Heart right ventricle (tissue), 16 donors: ENCODE data around the gene IGF1R. TPM values are rescaled to one million over a fixed set of nuclear protein-coding genes. Genes with fewer than 3 reads are reported as not detected.

Source experiments
- ATAC-seq, 8 donors: fragments of 200-7000 bp; cut with Tn5 transposase; one replicate each; pipeline ENCODE4 v1.9.1; 2020; ENCODE audit warnings: mild to moderate bottlenecking in 8 of 8, moderate library complexity in 8 of 8, moderate number of reproducible peaks in 1 of 8
- DNase-seq, 2 donors: peaks; one replicate each; pipeline ENCODE4 v3.0.0-alpha.2; 2020
- H3K27ac ChIP-seq, 10 donors: fragments of 200-600 bp; sonication (generic) in 2 of 10; one replicate each; pipeline versions ENCODE4 v1.5.0 to v1.8.0; 2020 to 2022; ENCODE audit warnings: mild to moderate bottlenecking in 3 of 10
- H3K27me3 ChIP-seq, 7 donors: fragments of 200-600 bp; one replicate each; pipeline ENCODE4 v1.8.0; 2021 to 2022; ENCODE audit warnings: mild to moderate bottlenecking in 2 of 7
- H3K36me3 ChIP-seq, 9 donors: fragments of 200-600 bp; sonication (generic) in 1 of 9; one replicate each; pipeline versions ENCODE4 v1.5.0 to v1.8.0; 2020 to 2022; ENCODE audit warnings: mild to moderate bottlenecking in 2 of 9
- H3K4me1 ChIP-seq, 9 donors: fragments of 200-600 bp; sonication (generic) in 1 of 9; one replicate each; pipeline versions ENCODE4 v1.5.0 to v1.8.0; 2020 to 2022; ENCODE audit warnings: mild to moderate bottlenecking in 4 of 9
- H3K4me3 ChIP-seq, 10 donors: fragments of 200-600 bp; sonication (generic) in 2 of 10; one replicate each; pipeline versions ENCODE4 v1.5.0 to v1.8.0; 2020 to 2022; ENCODE audit warnings: mild to moderate bottlenecking in 7 of 10, moderate library complexity in 2 of 10
- H3K9me3 ChIP-seq, 11 donors: fragments of 200-600 bp in 10 of 11; sonication (generic) in 2 of 11; one replicate each; pipeline versions ENCODE4 v1.5.0 to v1.8.0; 2013 to 2022; ENCODE audit warnings: mild to moderate bottlenecking in 2 of 11, control low read depth in 1 of 11, moderate library complexity in 1 of 11
- WGBS, 2 donors: extraction: QIAGEN DNeasy Blood & Tissue Kit; methylation state at CpG; one replicate each; pipeline ENCODE4 v1.1.7; 2013; ENCODE audit warnings: inconsistent platforms in 1 of 2; 5-methylcytosine and 5-hydroxymethylcytosine counted together
- intact Hi-C, 10 donors: fragments of 100-400 bp; cut with DNase I; formaldehyde crosslinking; loops; one replicate each; pipeline versions ENCODE4 v1.11.1 to v1.14.2; 2022
- polyA plus RNA-seq, 2 donors: library from polyadenylated mRNA; stranded (reverse); fragments of 200-250 nt; gene quantifications; one replicate each; pipeline ENCODE4 v1.2.3, GENCODE V29; 2013
- total RNA-seq, 10 donors: library from RNA; stranded (reverse); fragmentation: NEBNext Ultra II Directional in 3 of 10; extraction: Animal tissue kit (Norgen Biotek cat#: 25700) in 3 of 10; gene quantifications; one replicate each; pipeline versions ENCODE4 v1.2.1 to v1.2.4, GENCODE V29; 2021 to 2023
- TF ChIP-seq, protein P1 (sequence below), 9 donors: fragments of 200-600 bp; sonication (generic) in 2 of 9; IDR thresholded peaks; one replicate each; pipeline versions ENCODE4 v1.5.0 to v1.8.0; 2021 to 2022; ENCODE audit warnings: antibody characterized with exemption in 9 of 9, mild to moderate bottlenecking in 5 of 9, moderate library complexity in 1 of 9
- donor health status: Arrhythmogenic right ventricular cardiomyopathy.
- donor health status: ischemic (EF 13 %, LVEDD 7.1; RV severe dilation, severe dysfunction).
- donor health status: healthy with polysubstance abuse.
- donor health status: DM: no; HTN: yes; CAD: no.
- donor health status: DM: no; HTN: no; CAD: no.
- donor health status: ischemic (EF 25% LVEDD 6.9; RV normal size, moderate dysfunction).
- donor health status: ischemic (EF 25% LVEDD 5.7; RV mildly dilated, moderate dysfunction).
- donor health status: healthy.
- donor health status: DM: yes; HTN: yes; CAD: no.
- donor health status: Ischemic cardiomyopathy.
- donor health status: ischemic (EF 35%, LVEDD 5.7; RV mildly dilated, moderate dysfunction).
- donor health status: nonischemic (EF 11% LVEDD 7.7; RV severe dilation, severe dysfunction).
- donor health status: DM: yes; HTN: yes; CAD: no.
- donor health status: PGD.
- donor health status: ischemic (EF 29% LVEDD 5.4; RV normal size, mild dysfunction).
- donor health status: nonischemic (EF 23%, LVEDD 6.1; RV moderate dilation, normal function).

Gene IGF1R
- total and polyA plus RNA-seq, 12 donors, result 3.4 to 88.2 (median 45.9) TPM

DNA sequence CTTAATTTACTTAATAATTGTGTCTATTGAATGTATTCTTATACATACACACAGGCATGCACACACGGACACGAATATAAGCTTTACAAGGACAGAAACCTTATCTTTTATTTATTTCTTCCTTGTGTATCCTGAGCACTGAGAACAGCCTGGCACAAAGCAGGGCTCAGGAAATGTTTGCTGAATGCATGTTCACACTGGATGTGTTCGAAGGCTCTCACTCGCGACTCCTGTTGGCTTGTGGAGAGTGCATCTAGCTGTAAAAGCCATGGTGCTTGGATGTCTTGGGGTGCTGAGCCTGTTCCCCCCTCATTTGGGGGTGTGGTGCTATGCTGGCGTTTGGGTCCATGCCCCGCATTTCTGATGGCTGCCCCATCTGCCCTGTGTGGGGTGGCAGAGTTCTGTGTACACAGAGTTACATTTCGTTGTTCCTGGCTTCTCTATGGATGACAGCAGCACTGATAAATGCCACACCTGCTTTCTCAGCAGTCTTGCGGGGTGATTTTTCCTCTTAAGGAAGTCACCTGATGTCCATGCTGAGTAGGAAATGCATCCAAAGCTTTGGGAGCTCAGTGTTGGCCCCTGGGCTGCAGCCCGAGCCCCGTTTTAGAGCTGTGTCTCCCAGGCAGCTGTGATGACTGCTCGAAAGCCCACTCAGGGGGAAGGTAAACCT lies 148.5 kb downstream of the IGF1R start:
- ATAC-seq, result no peak
- Histone ChIP-seq H3K4me3 (no peak overlapping the region), H3K27ac (no peak overlapping the region), H3K27me3 (no peaks in the 10 kb centered on the region), H3K4me1 (peaks cover 23 to 83% (median 52%) of the 10 kb centered on the region in 9 donors), H3K36me3 (no peaks in the 10 kb centered on the region), H3K9me3 (no peaks in the 10 kb centered on the region)
- intact Hi-C loops, result loop anchor here in 1 of 10 donors (5.0 kb wide), 1 partner anchor 45 kb away; no protein-coding TSS in a partner anchor
- DNase-seq, result no peak
- TF ChIP-seq, protein P1, sequence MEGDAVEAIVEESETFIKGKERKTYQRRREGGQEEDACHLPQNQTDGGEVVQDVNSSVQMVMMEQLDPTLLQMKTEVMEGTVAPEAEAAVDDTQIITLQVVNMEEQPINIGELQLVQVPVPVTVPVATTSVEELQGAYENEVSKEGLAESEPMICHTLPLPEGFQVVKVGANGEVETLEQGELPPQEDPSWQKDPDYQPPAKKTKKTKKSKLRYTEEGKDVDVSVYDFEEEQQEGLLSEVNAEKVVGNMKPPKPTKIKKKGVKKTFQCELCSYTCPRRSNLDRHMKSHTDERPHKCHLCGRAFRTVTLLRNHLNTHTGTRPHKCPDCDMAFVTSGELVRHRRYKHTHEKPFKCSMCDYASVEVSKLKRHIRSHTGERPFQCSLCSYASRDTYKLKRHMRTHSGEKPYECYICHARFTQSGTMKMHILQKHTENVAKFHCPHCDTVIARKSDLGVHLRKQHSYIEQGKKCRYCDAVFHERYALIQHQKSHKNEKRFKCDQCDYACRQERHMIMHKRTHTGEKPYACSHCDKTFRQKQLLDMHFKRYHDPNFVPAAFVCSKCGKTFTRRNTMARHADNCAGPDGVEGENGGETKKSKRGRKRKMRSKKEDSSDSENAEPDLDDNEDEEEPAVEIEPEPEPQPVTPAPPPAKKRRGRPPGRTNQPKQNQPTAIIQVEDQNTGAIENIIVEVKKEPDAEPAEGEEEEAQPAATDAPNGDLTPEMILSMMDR (IDR thresholded peaks at IDR 0.05), result no peak
- WGBS, 2 donors, result 79 to 80% methylated on average over 12 of the region's 12 CpGs

DNA sequence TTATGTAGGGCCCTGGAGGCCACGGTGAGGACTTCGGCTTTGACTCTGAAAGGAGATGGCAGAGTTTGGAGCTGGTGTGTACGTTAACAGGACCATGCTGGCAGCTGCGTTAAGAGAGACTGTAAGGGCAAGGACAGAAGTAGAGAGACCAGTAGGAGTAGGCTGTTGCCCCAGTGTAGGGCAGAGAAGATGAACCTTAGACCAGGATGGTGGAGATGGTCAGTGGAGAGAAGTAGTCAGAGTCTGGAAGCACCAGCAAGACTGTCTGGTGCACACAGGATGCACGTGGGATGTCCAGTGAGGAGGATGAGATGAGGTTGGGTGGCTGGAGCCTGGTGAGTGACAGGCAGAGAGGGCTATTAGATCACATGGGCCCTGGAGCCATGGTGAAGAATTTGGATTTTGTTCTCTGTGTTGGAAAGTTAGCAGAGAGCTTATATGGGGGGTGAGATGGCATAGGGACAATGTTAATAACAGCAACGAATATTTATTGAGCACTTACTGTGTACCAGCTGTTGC lies 150.1 kb downstream of the IGF1R start:
- Histone ChIP-seq H3K27me3 (no peaks in the 10 kb centered on the region), H3K27ac (no peak overlapping the region), H3K4me1 (peaks cover 21 to 80% (median 42%) of the 10 kb centered on the region in 9 donors), H3K36me3 (no peaks in the 10 kb centered on the region), H3K4me3 (no peak overlapping the region), H3K9me3 (no peaks in the 10 kb centered on the region)
- TF ChIP-seq, protein P1 (IDR thresholded peaks at IDR 0.05), result no peak
- intact Hi-C loops, result loop anchor here in 1 of 10 donors (5.0 kb wide), 1 partner anchor 44 kb away; no protein-coding TSS in a partner anchor
- ATAC-seq (no peak), DNase-seq (no peak)
- 89 to 95% methylated on average over 6 of the region's 6 CpGs for WGBS, 2 donors

DNA sequence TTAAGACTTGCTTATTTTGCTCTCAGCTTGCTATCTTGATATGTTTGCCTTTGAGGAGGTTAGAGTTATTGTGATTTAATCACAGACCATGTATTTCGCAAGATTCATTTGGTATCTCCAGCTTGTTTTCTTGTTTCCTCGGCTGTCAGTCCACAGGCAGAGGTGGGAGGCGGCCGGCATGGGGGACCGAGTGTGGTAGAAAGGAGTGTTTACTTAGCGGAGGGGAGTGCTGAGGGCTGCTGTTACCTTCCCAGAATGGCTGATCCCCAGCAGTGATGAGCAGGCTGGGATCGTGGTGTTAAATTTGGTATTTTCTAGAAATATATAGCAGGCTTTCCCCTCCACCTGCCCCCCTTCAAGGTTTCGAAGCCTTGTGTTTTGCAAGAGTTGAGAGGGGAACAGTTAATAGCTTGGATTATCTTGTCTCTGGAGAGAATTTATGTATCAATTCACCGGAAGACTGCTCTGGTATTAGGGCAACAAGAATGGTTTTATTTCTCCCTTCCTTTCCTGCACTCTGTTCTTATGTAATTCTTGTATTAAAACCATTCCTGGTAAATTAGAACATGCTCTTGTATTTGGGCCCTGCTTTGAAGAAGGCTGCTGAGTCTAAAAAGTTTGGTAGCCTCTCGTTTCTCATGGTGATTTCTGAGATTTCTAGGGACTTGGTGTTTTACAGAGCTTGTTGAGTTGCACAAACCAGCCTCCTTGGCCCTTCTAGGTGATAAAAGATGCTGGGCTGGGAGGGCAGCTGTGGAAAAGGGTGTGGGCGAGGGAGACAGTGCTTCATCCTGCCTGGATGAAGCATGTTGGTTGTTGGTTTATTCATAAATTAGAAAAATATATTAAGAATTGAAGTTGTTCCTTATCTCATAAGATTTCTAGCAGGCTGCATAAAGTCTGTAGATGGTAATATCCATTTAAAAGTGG lies 151.4 kb downstream of the IGF1R start:
- intact Hi-C loops, result loop anchor here in 2 of 10 donors (5.0 kb wide), 2 partner anchors 38 to 43 kb away; no protein-coding TSS in a partner anchor
- DNase-seq (no peak), ATAC-seq (peak in 2 of 8 donors; percentile 20 to 29)
- Histone ChIP-seq H3K36me3 (no peaks in the 10 kb centered on the region), H3K4me1 (peaks cover 21 to 67% (median 39%) of the 10 kb centered on the region in 9 donors), H3K27me3 (no peaks in the 10 kb centered on the region), H3K4me3 (peak overlapping the region in 2 of 10 donors; percentile 8 to 18), H3K9me3 (no peaks in the 10 kb centered on the region), H3K27ac (peak overlapping the region in 9 of 10 donors; percentile 2 to 72 (median 50))
- TF ChIP-seq, protein P1 (IDR thresholded peaks at IDR 0.05), result no peak
- WGBS, 2 donors, result 41 to 45% methylated on average over 11 of the region's 11 CpGs
